GM12801 (cell line): ENCODE data around the gene PLCB1.

Experiments used
- CTCF ChIP-seq: IDR thresholded peaks from one replicate; pipeline ENCODE4 v1.5.1; 2011; ENCODE audit warnings: control low read depth; ENCODE audit not compliant: insufficient read length; ENCODE audit errors: extremely low read depth

Gene PLCB1

GRCh38 chr20:8242827-8243724 is 111.0 kb downstream of the PLCB1 start:
- no peak for TF ChIP-seq CTCF

DNA sequence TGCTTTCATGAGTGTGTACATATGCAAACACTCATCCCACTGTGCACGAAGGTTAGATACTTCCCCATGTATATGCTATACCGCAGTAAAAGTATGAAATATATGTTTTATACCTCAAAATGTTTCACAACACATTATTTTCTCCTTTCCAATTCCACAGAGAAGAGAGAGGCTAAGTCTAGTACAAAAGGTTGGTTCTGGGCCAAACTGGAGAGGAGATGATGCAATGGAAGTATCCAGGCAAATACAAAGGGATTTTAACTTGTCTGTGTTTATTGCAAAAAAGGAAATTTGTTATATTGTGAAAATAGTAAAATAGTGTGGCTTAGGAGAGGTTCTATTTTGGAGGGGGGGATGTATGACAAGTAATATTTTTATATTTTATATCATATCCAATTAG is 112.6 kb downstream of the PLCB1 start:
- TF ChIP-seq CTCF: no peak

- TF ChIP-seq CTCF: no peak
These were observed 114.1 kb downstream of the PLCB1 start for GRCh38 chr20:8246153-8246552.

DNA sequence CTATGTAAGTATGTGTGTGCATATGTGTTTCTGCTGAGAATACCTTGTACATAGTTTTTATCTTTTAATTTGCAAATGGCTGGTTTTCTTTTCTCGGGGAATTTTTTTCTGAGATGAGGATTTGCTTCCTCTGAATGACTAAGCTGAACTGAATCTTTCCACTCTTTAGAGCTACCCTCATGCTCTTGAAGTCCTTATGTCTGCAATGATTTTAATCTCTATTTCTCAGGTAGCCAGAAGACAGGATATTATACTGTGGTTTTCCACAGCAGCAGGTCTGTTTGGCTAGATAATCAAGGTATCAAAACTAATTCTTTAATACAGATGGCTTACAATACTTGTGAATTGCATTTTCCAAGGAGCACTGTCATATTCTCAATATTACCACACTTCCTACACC is 114.7 kb downstream of the PLCB1 start:
- TF ChIP-seq CTCF: no peak

DNA sequence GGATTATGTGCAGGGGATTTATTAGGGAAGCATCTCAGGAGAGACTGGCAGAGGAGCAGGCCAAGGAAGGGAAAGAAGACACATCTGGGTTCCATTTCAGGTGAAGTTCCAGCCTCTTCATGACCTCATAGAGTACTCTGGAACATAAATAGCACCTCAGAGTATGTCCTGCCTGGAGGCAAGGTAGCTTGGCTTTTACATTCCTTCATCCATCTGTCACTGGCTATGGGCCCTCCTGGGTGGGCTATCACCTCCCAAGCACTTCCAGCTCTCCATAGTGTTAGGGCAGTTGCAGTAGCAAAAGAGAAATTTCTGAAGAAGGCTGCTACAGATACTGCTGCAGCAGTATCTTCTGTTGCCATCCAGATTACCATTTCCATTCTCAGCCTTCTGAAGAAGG is 116.0 kb downstream of the PLCB1 start:
- no peak for TF ChIP-seq CTCF

DNA sequence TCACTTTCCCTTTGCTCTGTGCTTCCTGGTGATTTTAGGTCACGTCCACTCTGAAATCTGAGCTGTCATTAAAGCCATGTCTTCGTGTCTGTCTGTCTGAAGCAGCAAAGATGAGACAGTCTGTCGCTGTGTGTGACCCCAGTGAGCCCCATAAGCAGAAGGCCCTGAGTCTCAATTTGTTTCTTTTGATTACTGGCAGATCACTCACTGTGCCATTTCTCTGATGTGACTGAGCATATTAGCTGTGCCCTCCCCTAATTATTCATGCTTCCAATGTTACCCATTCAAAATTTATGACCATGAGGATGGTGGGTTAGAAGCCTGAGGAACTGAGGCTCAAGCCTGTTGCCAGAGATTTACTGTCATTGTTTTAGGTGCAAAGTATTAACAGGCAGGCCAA is 117.6 kb downstream of the PLCB1 start:
- no peak for TF ChIP-seq CTCF

- no peak for TF ChIP-seq CTCF
These were observed 118.6 kb downstream of the PLCB1 start for GRCh38 chr20:8250539-8251200.
